ENCODE data around the gene PLA2G3. TPM values are rescaled to one million over a fixed set of nuclear protein-coding genes. Genes with fewer than 3 reads are reported as not detected.

The PLA2G3 gene
- total RNA-seq, 1 experiment from 2014 or later = 18.3 TPM

GRCh38 chr22:31103899-31104694 lies 36.2 kb downstream of the PLA2G3 start:
- Mint-ChIP-seq H3K4me3 (no peak overlapping the region), H3K27ac (no peak overlapping the region), H3K4me1 (peaks cover 20% of the 10 kb centered on the region), H3K9me3 (no peaks in the 10 kb centered on the region), H3K27me3 (ENCODE audit: low read depth) (peaks cover 45% of the 10 kb centered on the region), H3K36me3 (no peaks in the 10 kb centered on the region; the same call in 1 of the 2 replicates)
- ChIA-PET POLR2A (interaction anchor here (1.2 kb wide), 3 partner anchors 17 to 188 kb away, joined by 3 to 4 read pairs (median 3); no protein-coding TSS in a partner anchor), CTCF (interaction anchor here (0.6 to 9.1 kb wide), 31 partner anchors 12 to 532 kb away, joined by 3 to 363 read pairs (median 5); partner anchors contain the start of genes LIMK2, MORC2, PIK3IP1 and PLA2G3)
- no peak for ATAC-seq
- TF ChIP-seq CREB1 (CRISPR knock-in tag; IDR thresholded peaks at IDR 0.05) = no peak
- no peak for TF ChIP-seq ZNF416 (CRISPR knock-in tag; IDR thresholded peaks at IDR 0.05)
- TF ChIP-seq USF2 (CRISPR knock-in tag; IDR thresholded peaks at IDR 0.05) = no peak
- no peak for TF ChIP-seq PRDM15 (CRISPR knock-in tag; IDR thresholded peaks at IDR 0.05)
- TF ChIP-seq EMX1 (CRISPR knock-in tag; IDR thresholded peaks at IDR 0.05) = no peak
- DNase-seq (ENCODE audit: low spot score) = no peak

- no peak overlapping the region for H3K4me3 Mint-ChIP-seq
- DNase-seq (ENCODE audit: low spot score) (no peak), ATAC-seq (no peak)
- H3K27me3 Mint-ChIP-seq (ENCODE audit: low read depth) = peaks cover 46% of the 10 kb centered on the region
- no peaks in the 10 kb centered on the region; the same call in 1 of the 2 replicates for H3K36me3 Mint-ChIP-seq
- CTCF ChIA-PET = interaction anchor here (1.1 to 9.1 kb wide), 3 partner anchors 14 to 24 kb away, joined by 3 to 363 read pairs (median 56); partner anchors contain the start of gene SMTN
- peaks cover 26% of the 10 kb centered on the region for H3K4me1 Mint-ChIP-seq
- no peak overlapping the region for H3K27ac Mint-ChIP-seq
- H3K9me3 Mint-ChIP-seq = no peaks in the 10 kb centered on the region
- TF ChIP-seq E2F4 (CRISPR knock-in tag; IDR thresholded peaks at IDR 0.05; ENCODE audit: borderline replicate concordance, low read depth) = no peak
- POLR2A ChIA-PET = no interaction called here
Measured at GRCh38 chr22:31103111-31103510, 37.2 kb downstream of the PLA2G3 start.

GRCh38 chr22:31102441-31103081 lies 37.7 kb downstream of the PLA2G3 start:
- ATAC-seq (no peak), DNase-seq (ENCODE audit: low spot score) (no peak)
- H3K27me3 Mint-ChIP-seq (ENCODE audit: low read depth) = peaks cover 40% of the 10 kb centered on the region
- TF ChIP-seq RORB (CRISPR knock-in tag; IDR thresholded peaks at IDR 0.05) (no peak), ETV6 (CRISPR knock-in tag; IDR thresholded peaks at IDR 0.05) (no peak)
- CTCF ChIA-PET = interaction anchor here (9.1 kb wide), 1 partner anchor 14 kb away, joined by 363 read pairs; the partner anchor contains the start of gene SMTN
- no peak overlapping the region for H3K27ac Mint-ChIP-seq
- H3K36me3 Mint-ChIP-seq = no peaks in the 10 kb centered on the region; the same call in 1 of the 2 replicates
- POLR2A ChIA-PET = no interaction called here
- H3K9me3 Mint-ChIP-seq = no peaks in the 10 kb centered on the region
- H3K4me3 Mint-ChIP-seq = no peak overlapping the region
- H3K4me1 Mint-ChIP-seq = peaks cover 25% of the 10 kb centered on the region

GRCh38 chr22:31100762-31101525 lies 39.4 kb downstream of the PLA2G3 start:
- ChIA-PET CTCF (interaction anchor here (9.1 kb wide), 1 partner anchor 12 kb away, joined by 363 read pairs; the partner anchor contains the start of gene SMTN), POLR2A (no interaction called here)
- no peak for DNase-seq (ENCODE audit: low spot score)
- Mint-ChIP-seq H3K27me3 (ENCODE audit: low read depth) (peaks cover 25% of the 10 kb centered on the region), H3K9me3 (no peaks in the 10 kb centered on the region), H3K36me3 (no peaks in the 10 kb centered on the region; the same call in 1 of the 2 replicates), H3K4me1 (peaks cover 23% of the 10 kb centered on the region), H3K27ac (0 out of 2 replicates have a peak overlapping the region, but pooled peaks have one; percentile 41), H3K4me3 (no peak overlapping the region)
- no peak for ATAC-seq
- TF ChIP-seq ZNF263 (CRISPR knock-in tag; IDR thresholded peaks at IDR 0.05; ENCODE audit: low read depth) (no peak), NR1H2 (CRISPR knock-in tag; IDR thresholded peaks at IDR 0.05) (no peak), MLX (CRISPR knock-in tag; IDR thresholded peaks at IDR 0.05) (no peak), MAX (CRISPR knock-in tag; IDR thresholded peaks at IDR 0.05) (no peak), ZMAT4 (CRISPR knock-in tag; IDR thresholded peaks at IDR 0.05) (no peak), CREM (CRISPR knock-in tag; IDR thresholded peaks at IDR 0.05) (no peak), E2F1 (CRISPR knock-in tag; IDR thresholded peaks at IDR 0.05) (no peak)

All from WTC11 (cell line).